Measurements from ENCODE around the gene ORAI3.

The ORAI3 gene

DNA sequence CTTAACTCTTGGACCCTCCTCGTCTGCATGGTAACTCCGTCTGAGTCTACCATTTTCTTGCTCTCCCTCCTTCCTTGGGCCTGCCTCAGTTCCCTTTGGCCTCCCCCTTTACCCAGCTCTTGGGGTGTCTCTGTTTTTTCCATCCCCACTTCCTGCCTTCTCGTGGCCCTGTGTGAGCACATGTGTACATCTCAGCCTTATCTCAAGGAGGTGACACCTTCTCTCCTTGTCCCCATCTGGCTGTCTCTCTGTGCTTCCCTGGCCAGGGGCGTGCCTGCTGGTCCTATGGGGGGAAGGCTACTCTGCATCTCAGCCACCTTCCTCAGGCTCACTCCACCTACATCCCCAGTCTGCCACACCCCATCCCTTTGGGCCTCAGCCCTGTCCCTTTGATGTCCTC lies 45.9 kb upstream of the ORAI3 start:
- TF ChIP-seq SIN3A (IDR thresholded peaks at IDR 0.05; ENCODE audit: borderline replicate concordance, insufficient read depth, low read length): no peak
- TF ChIP-seq POLR2AphosphoS5 (IDR thresholded peaks at IDR 0.05; ENCODE audit: low read depth, low read length): no peak
- TF ChIP-seq, protein P1, sequence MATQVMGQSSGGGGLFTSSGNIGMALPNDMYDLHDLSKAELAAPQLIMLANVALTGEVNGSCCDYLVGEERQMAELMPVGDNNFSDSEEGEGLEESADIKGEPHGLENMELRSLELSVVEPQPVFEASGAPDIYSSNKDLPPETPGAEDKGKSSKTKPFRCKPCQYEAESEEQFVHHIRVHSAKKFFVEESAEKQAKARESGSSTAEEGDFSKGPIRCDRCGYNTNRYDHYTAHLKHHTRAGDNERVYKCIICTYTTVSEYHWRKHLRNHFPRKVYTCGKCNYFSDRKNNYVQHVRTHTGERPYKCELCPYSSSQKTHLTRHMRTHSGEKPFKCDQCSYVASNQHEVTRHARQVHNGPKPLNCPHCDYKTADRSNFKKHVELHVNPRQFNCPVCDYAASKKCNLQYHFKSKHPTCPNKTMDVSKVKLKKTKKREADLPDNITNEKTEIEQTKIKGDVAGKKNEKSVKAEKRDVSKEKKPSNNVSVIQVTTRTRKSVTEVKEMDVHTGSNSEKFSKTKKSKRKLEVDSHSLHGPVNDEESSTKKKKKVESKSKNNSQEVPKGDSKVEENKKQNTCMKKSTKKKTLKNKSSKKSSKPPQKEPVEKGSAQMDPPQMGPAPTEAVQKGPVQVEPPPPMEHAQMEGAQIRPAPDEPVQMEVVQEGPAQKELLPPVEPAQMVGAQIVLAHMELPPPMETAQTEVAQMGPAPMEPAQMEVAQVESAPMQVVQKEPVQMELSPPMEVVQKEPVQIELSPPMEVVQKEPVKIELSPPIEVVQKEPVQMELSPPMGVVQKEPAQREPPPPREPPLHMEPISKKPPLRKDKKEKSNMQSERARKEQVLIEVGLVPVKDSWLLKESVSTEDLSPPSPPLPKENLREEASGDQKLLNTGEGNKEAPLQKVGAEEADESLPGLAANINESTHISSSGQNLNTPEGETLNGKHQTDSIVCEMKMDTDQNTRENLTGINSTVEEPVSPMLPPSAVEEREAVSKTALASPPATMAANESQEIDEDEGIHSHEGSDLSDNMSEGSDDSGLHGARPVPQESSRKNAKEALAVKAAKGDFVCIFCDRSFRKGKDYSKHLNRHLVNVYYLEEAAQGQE (IDR thresholded peaks at IDR 0.05; ENCODE audit: insufficient read depth in 1 of 2, low read depth in 2 of 2, low read length in 2 of 2): no peak
- no peak for TF ChIP-seq FOXP2 (optimal IDR thresholded peaks at IDR 0.05; ENCODE audit: borderline replicate concordance, extremely low read depth, extremely low read length, insufficient read depth)
- TF ChIP-seq TAF1 (IDR thresholded peaks at IDR 0.05; ENCODE audit: borderline replicate concordance, insufficient read depth, low read length): no peak

DNA sequence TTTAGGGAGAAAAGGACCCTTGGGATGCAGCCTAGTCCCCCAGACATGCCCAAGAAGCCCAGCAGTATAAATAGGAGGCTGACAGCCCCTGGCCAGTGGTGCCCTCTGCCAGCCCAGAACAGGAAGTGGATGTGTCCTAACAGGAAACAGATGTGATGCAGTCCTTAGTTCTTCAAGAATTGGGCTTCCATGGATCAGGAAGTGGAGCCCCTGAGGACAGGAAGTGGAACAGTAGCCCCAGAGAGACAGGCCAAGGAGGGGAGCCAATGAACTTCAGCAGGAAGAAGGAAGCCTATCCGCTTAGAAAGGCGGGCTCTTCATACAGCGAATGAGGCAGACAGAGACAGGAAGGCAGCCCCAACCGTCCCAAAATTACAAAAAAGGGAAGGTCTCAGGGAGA lies 45.3 kb upstream of the ORAI3 start:
- no peak for TF ChIP-seq SIN3A (IDR thresholded peaks at IDR 0.05; ENCODE audit: borderline replicate concordance, insufficient read depth, low read length)

DNA sequence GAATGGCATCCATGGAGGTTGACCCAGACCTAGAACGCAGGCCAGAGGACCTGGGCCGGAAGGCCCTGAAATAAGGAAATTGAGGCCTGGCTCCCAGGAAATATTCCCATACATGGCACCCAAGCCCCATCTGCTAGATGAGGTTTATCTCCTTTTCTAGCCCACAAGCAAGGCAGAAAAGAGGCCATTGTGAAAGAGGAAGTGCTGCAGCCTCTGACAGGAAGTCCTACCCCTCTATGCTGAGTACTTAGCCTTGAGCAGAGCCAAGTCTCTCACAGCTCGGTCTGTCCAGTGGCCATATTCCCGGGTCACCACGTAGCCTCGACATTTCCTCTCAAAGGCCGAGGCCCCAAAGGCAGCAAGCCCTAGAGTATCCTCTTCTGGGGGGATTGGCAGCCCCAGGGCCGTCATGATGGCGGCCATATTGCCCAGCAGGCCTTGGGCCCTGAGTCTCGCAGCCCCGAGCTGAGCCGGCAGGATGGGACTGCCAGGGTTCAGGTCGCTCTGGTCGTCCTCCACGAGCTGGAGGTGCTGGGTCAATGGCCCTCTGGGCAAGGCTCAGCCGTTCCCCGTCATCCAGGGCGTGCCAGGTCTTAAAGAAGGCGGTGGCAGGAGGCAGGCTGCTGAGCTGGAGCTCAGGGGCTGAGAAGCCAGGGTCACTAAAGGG lies 44.6 kb upstream of the ORAI3 start:
- TF ChIP-seq FOXP2 (optimal IDR thresholded peaks at IDR 0.05; ENCODE audit: borderline replicate concordance, extremely low read depth, extremely low read length, insufficient read depth): no peak
- no peak for TF ChIP-seq SIN3A (IDR thresholded peaks at IDR 0.05; ENCODE audit: borderline replicate concordance, insufficient read depth, low read length)
- TF ChIP-seq POLR2AphosphoS5 (IDR thresholded peaks at IDR 0.05; ENCODE audit: low read depth, low read length): no peak
- no peak for TF ChIP-seq TAF1 (IDR thresholded peaks at IDR 0.05; ENCODE audit: borderline replicate concordance, insufficient read depth, low read length)
- TF ChIP-seq, protein P1 (IDR thresholded peaks at IDR 0.05; ENCODE audit: insufficient read depth in 1 of 2, low read depth in 2 of 2, low read length in 2 of 2): no peak

DNA sequence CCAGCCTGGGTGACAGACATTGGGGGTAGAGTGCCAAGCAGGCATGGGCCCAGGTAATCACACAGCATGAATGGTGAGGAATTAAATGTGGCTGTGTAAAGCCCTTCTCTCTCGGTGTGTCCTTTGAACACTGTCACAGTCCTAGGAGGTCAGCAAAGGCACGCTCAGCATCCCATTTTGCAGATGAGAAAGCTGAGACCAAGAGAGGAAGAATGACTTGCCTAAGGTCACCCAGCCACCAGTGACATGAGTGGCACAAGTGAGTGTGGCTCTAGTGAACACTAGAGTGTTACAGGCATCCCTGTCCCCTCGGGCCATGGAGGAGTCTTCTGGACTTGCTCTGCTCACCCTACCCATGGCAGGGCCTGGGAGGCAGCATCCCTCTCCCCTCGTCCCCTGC lies 41.8 kb upstream of the ORAI3 start:
- TF ChIP-seq SIN3A (IDR thresholded peaks at IDR 0.05; ENCODE audit: borderline replicate concordance, insufficient read depth, low read length) (no peak), POLR2AphosphoS5 (IDR thresholded peaks at IDR 0.05; ENCODE audit: low read depth, low read length) (no peak), TAF1 (IDR thresholded peaks at IDR 0.05; ENCODE audit: borderline replicate concordance, insufficient read depth, low read length) (no peak), FOXP2 (optimal IDR thresholded peaks at IDR 0.05; ENCODE audit: borderline replicate concordance, extremely low read depth, extremely low read length, insufficient read depth) (no peak)
- TF ChIP-seq, protein P1 (IDR thresholded peaks at IDR 0.05; ENCODE audit: insufficient read depth in 1 of 2, low read depth in 2 of 2, low read length in 2 of 2): no peak

DNA sequence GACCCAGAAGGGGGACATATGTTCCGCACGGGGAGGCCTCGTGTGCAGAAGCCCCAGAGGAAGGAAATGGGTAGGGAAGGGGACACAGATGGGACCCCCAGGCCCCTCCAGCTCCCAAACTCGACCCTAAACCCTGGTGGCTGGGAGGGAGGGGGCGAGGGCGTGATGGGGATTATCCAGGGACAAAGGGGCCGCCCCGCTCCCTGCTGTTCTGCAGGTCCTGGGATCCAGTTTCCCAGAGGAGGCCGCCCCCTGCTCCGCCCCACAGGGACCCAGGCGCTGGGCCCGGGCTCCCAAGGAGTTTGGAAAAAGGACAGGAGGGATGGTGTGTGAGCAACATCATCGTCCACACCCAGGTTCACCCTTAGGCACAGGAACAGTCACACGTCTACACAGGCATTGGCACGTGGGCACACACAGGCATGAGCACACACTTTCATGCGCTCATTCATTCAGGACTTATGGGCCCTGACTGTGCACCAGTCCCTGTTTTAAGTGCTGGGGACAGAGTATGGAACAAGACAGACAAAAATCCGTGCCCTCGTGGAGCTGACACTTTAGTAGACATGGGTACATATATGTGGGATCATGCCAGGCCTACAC lies 38.3 kb upstream of the ORAI3 start:
- no peak for TF ChIP-seq POLR2AphosphoS5 (IDR thresholded peaks at IDR 0.05; ENCODE audit: low read depth, low read length)
- no peak for TF ChIP-seq TAF1 (IDR thresholded peaks at IDR 0.05; ENCODE audit: borderline replicate concordance, insufficient read depth, low read length)
- TF ChIP-seq SIN3A (IDR thresholded peaks at IDR 0.05; ENCODE audit: borderline replicate concordance, insufficient read depth, low read length): no peak
- TF ChIP-seq, protein P1 (IDR thresholded peaks at IDR 0.05; ENCODE audit: insufficient read depth in 1 of 2, low read depth in 2 of 2, low read length in 2 of 2): no peak
- TF ChIP-seq FOXP2 (optimal IDR thresholded peaks at IDR 0.05; ENCODE audit: borderline replicate concordance, extremely low read depth, extremely low read length, insufficient read depth): no peak

Measured in PFSK-1 (cell line).